Duodenal mucosa (tissue), 2 donors: ENCODE data around the gene EIF3CL.
"Not testable (repeated sequence)": the region's sequence is repeated elsewhere in the genome, so short reads cannot be mapped to it uniquely, and the experiment has no call there.

ENCODE experiments used
- H3K27ac ChIP-seq: one replicate; pipeline ENCODE4 v1.7.0; 2013; ENCODE audit warnings: low read depth, low read length
- H3K27me3 ChIP-seq, 2 donors: one replicate each; pipeline ENCODE4 v1.7.0; 2013; ENCODE audit warnings: low read length in 2 of 2, control low read depth in 1 of 2; ENCODE audit not compliant: insufficient read depth in 2 of 2, control insufficient read depth in 1 of 2
- H3K36me3 ChIP-seq, 2 donors: one replicate each; pipeline ENCODE4 v1.7.0; 2013; ENCODE audit warnings: low read length in 2 of 2, control low read depth in 1 of 2; ENCODE audit not compliant: insufficient read depth in 2 of 2, control insufficient read depth in 1 of 2
- H3K4me1 ChIP-seq, 2 donors: one replicate each; pipeline ENCODE4 v1.7.0; 2013; ENCODE audit warnings: low read length in 2 of 2, control low read depth in 1 of 2; ENCODE audit not compliant: insufficient read depth in 2 of 2, control insufficient read depth in 1 of 2
- H3K4me3 ChIP-seq, 2 donors: one replicate each; pipeline ENCODE4 v1.7.0; 2013; ENCODE audit warnings: low read length in 2 of 2, low read depth in 1 of 2
- H3K9ac ChIP-seq, 2 donors: one replicate each; pipeline ENCODE4 v1.7.0; 2013; ENCODE audit warnings: low read length in 2 of 2, low read depth in 1 of 2
- H3K9me3 ChIP-seq, 2 donors: one replicate each; pipeline ENCODE4 v1.7.0; 2013; ENCODE audit warnings: low read length in 2 of 2, control low read depth in 1 of 2; ENCODE audit not compliant: control insufficient read depth in 1 of 2

EIF3CL gene, protein sequence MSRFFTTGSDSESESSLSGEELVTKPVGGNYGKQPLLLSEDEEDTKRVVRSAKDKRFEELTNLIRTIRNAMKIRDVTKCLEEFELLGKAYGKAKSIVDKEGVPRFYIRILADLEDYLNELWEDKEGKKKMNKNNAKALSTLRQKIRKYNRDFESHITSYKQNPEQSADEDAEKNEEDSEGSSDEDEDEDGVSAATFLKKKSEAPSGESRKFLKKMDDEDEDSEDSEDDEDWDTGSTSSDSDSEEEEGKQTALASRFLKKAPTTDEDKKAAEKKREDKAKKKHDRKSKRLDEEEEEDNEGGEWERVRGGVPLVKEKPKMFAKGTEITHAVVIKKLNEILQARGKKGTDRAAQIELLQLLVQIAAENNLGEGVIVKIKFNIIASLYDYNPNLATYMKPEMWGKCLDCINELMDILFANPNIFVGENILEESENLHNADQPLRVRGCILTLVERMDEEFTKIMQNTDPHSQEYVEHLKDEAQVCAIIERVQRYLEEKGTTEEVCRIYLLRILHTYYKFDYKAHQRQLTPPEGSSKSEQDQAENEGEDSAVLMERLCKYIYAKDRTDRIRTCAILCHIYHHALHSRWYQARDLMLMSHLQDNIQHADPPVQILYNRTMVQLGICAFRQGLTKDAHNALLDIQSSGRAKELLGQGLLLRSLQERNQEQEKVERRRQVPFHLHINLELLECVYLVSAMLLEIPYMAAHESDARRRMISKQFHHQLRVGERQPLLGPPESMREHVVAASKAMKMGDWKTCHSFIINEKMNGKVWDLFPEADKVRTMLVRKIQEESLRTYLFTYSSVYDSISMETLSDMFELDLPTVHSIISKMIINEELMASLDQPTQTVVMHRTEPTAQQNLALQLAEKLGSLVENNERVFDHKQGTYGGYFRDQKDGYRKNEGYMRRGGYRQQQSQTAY

GRCh38 chr16:28403220-28404072 lies at the start of gene EIF3CL:
TSS of gene EIF3CL (minus strand) at chr16:28403841. CDS start at chr16:28403618, 223 bp downstream.
- not testable (repeated sequence) for H3K9ac ChIP-seq, H3K27me3 ChIP-seq, H3K36me3 ChIP-seq, H3K27ac ChIP-seq, H3K4me1 ChIP-seq, H3K9me3 ChIP-seq
- peak within 1 kb of the TSS in 1 of 2 donors; percentile 48 for H3K4me3 ChIP-seq

- not testable (repeated sequence) for H3K9me3 ChIP-seq, H3K36me3 ChIP-seq, H3K9ac ChIP-seq, H3K27ac ChIP-seq, H3K27me3 ChIP-seq, H3K4me3 ChIP-seq, H3K4me1 ChIP-seq
Observed at GRCh38 chr16:28447081-28447480, 43.4 kb upstream of the EIF3CL start.

GRCh38 chr16:28446388-28446787 lies 42.7 kb upstream of the EIF3CL start:
- H3K4me1 ChIP-seq, H3K36me3 ChIP-seq, H3K27ac ChIP-seq, H3K9me3 ChIP-seq, H3K4me3 ChIP-seq, H3K9ac ChIP-seq, H3K27me3 ChIP-seq: not testable (repeated sequence)

DNA sequence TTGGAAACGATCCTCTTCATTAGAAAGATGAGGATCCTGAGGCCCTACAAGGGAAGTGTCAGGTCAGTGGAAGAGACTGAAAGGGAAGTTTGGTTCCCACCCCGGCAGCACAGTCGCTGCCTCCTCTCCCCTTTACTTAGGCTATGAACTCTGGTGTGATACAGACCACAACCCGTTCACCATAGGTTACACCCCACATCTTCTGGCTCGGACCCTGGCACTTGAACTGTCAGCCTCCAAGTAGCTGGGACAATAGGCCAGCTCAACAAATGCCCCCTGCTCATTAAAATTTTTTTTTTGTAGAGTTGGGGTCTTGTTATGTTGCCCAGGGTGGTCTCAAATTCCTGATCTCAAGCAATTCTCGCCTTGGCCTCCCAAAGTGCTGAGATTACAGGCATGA lies 40.3 kb upstream of the EIF3CL start:
- not testable (repeated sequence) for H3K9me3 ChIP-seq, H3K36me3 ChIP-seq, H3K9ac ChIP-seq, H3K4me1 ChIP-seq, H3K4me3 ChIP-seq, H3K27ac ChIP-seq, H3K27me3 ChIP-seq

GRCh38 chr16:28438899-28439298 lies 35.3 kb upstream of the EIF3CL start:
- H3K4me1 ChIP-seq, H3K27me3 ChIP-seq, H3K27ac ChIP-seq, H3K36me3 ChIP-seq, H3K9ac ChIP-seq, H3K9me3 ChIP-seq, H3K4me3 ChIP-seq: not testable (repeated sequence)

DNA sequence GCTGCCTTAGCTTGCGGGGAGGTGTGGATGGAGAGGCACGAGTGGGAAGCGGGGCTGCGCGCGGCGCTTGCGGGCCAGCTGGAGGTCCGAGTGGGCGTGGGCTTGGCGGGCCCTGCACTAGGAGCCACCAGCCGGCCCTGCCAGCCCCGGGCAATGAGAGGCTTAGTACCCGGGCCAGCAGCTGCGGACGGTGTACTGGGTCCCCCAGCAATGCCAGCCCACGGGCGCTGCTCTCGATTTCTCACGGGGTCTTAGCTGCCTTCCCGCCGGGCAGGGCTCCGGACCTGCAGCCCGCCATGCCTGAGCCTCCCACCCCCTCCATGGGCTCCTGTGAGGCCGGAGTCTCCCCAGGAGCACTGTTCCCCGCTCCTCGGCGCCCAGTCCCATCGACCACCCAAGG lies 31.7 kb upstream of the EIF3CL start:
- H3K4me1 ChIP-seq, H3K9ac ChIP-seq, H3K4me3 ChIP-seq, H3K27me3 ChIP-seq, H3K9me3 ChIP-seq, H3K36me3 ChIP-seq, H3K27ac ChIP-seq: not testable (repeated sequence)

DNA sequence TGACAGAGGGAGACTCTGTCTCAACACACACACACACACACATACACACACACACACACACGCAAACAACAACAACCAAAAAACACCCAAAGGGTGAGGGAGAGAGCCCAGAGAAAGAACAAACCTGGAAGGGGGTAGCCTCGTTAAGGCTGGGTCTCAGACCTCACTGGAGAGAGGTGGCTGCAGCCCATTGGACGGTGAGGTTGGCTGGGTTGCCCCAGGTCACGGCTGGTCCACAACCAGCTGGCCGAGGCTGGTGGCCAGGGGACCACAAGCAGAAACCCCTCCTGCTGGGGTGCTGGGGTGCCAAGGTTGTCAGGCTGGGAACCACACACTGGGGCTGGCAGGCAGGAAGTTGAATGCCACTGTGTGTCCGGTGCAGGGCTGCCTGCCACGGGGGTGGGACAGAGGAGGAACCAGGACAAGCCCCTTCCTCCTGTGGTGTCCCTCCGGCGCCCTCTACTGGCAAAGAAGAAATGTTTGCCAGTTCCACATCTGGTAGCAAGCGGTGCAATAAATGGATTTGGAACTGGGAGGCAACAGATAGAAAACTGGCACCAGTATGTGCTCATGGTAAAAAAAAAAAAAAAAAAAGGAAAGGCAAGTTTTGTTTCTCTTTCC lies 22.5 kb upstream of the EIF3CL start:
- H3K4me3 ChIP-seq, H3K27me3 ChIP-seq, H3K36me3 ChIP-seq, H3K9ac ChIP-seq, H3K27ac ChIP-seq, H3K4me1 ChIP-seq, H3K9me3 ChIP-seq: not testable (repeated sequence)

GRCh38 chr16:28421071-28421750 lies 17.6 kb upstream of the EIF3CL start:
- H3K27ac ChIP-seq, result not testable (repeated sequence)

DNA sequence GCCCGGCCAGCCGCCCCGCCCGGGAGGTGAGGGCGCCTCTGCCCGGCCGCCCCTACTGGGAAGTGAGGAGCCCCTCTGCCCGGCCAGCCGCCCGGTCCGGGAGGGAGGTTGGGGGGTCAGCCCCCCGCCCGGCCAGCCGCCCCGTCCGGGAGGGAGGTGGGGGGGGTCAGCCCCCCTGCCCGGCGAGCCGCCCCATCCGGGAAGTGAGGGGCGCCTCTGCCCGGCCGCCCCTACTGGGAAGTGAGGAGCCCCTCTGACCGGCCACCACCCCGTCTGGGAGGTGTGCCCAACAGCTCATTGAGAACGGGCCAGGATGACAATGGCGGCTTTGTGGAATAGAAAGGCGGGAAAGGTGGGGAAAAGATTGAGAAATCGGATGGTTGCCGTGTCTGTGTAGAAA lies 13.4 kb upstream of the EIF3CL start:
- not testable (repeated sequence) for H3K27me3 ChIP-seq, H3K9me3 ChIP-seq, H3K9ac ChIP-seq, H3K4me1 ChIP-seq, H3K36me3 ChIP-seq, H3K27ac ChIP-seq, H3K4me3 ChIP-seq

More at GRCh38 chr16:28421071-28421750, 17.6 kb upstream of the EIF3CL start:
- not testable (repeated sequence) for H3K36me3 ChIP-seq, H3K4me1 ChIP-seq, H3K9ac ChIP-seq, H3K4me3 ChIP-seq, H3K9me3 ChIP-seq, H3K27me3 ChIP-seq
